NCI-H2227 treated with DMSO at 0.1 percent for 48 hours (cell line): Measurements from ENCODE around the gene HSD17B13.
A peak's percentile ranks its signal among the peaks of the same experiment; 100 is the strongest.
"Not testable (repeated sequence)": the region's sequence is repeated elsewhere in the genome, so short reads cannot be mapped to it uniquely, and the experiment has no call there.

Experiments
- DNase-seq: peaks from one replicate; lab custom pipeline; 2025; lab: John Stamatoyannopoulos, UW

The HSD17B13 gene, protein sequence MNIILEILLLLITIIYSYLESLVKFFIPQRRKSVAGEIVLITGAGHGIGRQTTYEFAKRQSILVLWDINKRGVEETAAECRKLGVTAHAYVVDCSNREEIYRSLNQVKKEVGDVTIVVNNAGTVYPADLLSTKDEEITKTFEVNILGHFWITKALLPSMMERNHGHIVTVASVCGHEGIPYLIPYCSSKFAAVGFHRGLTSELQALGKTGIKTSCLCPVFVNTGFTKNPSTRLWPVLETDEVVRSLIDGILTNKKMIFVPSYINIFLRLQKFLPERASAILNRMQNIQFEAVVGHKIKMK

DNA sequence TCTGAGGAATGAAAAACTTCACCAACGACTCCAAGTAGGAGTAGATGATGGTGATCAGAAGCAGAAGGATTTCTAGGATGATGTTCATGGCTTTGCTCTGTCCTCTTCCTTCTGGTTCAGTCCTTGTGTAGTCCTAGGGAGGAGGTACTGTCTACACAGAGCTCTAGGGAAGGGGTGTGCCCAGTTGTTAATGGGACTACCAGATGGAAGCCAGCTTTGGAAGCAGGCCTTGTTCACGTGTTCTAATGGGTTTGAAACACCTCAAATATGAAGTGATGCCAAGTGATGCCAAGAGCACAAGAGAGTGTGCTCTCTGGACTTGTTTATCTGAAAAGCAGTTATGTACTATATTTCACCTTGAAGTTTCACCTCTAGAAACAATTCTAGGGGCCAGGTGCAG lies at the start of gene HSD17B13:
Gene HSD17B13, minus strand, starts transcription at position 129 of the 400 bp plus-strand sequence. Its CDS starts 41 bp downstream, at position 88.
- DNase-seq: peak; percentile 1

DNA sequence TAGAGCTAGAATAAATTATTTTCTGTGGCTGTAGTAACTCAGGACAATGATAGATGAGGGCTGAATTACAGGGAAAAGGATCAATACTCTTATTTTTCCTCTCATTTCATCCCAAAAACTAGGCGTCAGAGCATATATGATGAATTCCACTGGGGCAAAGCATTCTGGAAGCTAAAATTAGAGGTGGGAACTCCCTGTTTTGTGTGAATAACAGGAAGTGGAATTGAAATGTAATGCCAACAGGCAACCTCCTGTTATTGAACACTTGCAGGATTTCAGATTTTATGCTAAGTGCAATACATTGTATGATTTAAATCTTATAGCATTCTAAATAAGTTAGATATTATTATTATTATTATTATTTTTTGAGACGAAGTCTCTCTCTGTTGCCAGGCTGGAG lies 47.4 kb upstream of the HSD17B13 start:
- DNase-seq: no peak

DNA sequence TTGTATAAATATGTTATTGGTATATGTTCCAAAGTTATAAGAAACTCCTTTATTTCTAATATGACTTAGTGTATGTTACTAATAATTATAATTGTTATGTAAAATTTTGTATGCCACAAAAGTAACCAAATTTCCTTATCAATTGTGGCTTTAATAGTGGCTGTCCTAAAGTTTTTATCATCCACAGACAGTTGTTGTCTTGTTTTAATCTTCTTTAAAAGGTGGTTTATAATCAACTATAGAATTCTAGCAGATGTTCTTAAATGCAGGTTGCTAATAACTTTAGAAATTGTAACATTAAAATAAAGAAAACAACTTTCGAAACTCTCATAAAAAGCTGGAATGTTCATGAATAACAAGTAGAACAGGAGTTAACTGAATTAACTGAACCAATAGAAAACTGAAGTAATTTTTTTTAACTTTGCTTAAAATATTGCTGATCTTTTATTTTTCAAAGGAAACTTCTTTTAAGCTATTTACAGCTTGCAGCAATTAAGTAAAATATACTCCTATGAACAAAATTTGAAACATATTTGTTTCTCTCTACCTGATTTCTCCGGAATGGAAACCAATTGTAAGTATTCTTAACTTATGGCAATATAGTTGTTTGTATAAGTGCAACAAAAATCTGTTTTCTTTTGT lies 44.0 kb upstream of the HSD17B13 start:
- DNase-seq: no peak

DNA sequence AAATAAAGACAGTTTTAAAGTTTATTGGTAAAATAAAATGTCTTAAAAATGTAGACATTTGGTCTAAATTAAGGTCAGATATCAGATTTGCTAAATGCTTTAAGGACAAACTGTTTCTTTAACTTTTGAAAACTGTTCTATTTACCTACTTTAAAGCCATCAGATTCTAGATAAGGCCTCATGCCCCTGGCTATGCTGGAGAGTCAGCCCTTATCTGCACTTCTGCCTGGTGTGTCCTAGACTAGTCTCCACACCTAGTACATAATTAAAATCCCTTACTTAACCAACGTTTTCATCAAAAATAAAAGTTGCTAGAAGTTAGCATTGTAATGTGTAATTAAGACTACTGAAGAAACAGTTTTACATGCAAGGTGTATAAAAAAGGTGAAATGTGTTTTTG lies 42.7 kb upstream of the HSD17B13 start:
- no peak for DNase-seq

DNA sequence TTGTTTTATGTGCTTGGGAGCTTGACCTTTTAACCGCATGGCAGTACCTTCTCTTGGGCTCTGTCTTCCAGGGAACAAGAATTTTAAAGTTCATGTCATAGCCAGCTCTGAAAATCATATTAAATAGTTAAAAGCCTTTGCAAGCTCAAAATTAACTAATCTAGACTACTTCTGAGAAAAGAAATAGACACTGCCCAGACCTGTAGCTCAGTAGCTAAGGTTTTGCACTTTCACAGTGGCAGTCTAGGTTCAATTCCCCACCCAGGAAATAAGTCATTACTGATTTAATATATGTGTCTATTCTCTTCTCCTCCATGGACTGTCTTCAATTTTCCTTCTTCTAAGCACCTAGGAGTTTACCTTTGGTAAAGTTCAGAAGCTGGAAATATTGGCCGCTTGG lies 40.9 kb upstream of the HSD17B13 start:
- DNase-seq: no peak

DNA sequence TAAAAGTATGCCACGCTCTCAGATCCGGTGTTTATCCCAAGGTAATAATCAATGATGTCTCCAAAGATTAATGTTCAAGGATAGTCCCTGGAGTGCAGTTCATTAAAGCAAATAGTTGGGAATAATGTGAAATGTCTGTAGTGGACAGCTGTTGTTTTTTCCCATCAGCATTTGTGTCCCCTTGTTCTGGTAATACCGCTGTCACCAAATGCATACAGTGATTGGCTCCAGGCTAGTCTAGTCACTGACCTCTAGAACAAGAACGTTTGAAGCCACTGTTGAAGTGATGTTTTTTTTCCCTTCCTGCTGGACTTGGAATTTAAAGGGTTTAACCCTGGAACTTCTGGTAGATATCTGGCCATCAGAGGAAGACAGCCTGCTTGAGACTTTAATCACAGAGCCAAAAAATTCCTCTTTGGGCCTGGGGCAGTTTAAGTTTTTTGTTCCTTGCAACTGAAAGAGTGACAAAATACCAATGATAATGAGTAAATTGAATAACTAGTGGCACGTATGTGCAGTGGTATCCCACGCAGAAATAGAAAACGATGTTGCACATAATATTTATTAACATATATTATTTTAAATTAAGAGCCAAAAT lies 37.8 kb upstream of the HSD17B13 start:
- DNase-seq: no peak

DNA sequence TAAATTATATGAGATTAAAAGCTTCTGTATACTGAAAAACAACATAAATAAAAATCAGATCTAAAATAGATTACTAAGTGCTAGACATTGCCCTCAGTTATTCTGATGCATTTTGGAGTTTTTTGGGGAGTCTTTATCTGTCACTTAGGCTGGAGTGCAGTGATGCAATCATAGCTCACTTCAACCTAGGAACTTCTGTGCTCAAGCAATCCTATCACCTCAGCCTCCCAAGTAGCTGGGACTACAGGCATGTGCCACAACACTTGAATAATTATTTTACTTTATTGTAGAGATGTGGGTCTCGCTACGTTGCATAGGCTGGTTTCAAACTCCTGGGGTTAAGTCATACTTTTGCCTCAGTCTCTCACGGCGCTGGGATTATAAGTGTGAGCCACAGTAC lies 36.6 kb upstream of the HSD17B13 start:
- DNase-seq: no peak

DNA sequence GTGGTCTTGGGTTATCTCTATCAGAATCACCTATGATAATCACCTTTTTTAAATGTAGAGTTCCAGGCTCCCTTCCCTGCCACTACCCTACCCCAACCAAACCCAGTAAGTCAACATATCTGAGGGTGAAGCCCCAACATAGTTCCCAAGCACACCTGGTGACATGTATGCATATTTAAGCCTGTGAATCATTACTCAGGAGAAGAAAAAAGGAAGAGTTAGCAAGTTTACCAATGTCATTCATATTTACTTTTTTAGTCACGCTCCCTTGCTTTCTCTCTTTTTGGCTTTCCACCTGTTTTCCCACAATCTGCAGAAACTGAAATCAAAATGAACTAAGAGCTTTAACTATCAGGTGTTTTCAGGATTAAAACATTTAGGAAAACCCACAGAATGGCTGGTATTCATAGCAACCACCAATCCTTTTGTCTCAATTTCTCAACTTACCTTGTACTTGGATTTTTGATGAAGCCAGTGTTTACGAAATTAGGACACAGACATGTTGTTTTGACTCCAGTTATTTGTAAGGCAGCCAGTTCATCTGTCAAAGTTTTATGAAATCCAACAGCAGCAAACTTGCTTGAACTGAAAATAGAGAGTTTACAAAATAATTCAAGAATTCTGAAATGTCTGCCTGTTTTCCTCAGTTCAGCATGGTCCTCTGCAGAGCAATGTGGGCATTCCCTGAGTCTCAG lies 34.3 kb upstream of the HSD17B13 start:
- no peak for DNase-seq

DNA sequence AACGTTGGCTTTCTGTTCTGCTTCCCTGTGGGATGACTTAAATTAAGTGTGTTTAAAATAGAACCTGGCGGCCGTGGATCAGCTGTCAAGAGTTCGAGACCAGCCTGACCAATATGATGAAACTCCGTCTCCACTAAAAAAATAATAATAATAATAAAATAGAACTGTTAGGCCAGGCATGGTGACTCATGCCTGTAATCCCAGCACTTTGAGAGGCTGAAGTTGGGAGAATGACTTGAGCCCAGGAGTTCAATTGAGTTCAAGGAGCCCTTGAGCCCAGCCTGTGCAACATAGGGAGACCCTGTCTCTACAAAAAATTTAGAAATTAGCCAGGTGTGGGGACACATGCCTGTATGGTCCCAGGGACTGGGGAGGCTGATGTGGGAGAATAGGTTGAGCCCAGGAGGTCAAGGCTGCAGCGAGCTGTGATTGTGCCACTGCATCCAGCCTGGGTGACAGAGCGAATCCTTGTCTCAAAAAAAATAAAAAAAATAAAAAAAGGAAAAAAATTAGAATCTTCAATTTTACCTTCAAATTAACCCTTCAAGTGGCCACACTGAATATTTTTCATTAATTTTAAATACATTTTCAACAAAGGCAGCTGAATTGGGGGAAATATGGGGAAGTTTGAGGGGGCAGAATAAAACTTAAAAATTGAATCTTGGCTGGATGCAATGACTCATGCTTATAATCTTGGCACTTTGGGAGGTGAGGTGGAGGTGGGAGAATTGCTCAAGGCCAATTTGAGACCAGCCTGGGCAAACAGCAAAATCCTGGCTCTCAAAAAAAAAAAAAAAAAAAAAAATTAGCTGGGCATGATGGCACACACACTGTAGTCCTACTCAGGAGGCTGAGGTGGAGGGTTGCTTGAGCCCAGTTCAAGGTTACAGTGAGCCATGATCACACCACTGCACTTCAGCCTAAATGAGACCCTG lies 31.8 kb upstream of the HSD17B13 start:
- no peak for DNase-seq

DNA sequence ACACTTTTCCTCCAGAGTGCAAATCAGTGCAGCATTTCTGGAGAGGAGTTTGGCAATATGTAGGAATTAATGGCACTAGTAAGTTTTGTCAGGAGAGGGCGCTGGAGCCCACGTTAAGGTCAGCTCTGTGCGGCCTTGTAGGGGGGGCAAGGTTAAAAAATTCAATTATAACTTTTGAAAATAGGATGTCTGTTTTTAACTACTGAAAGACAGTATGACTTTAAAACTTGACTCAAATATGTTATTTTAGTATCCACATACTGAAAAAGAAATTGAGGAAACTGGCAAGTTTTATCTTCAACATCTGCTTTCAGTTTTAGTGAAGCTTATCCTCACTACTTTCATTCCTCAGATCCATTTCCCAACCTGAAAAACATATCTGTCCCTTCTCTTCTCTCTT lies 30.9 kb upstream of the HSD17B13 start:
- DNase-seq: no peak

DNA sequence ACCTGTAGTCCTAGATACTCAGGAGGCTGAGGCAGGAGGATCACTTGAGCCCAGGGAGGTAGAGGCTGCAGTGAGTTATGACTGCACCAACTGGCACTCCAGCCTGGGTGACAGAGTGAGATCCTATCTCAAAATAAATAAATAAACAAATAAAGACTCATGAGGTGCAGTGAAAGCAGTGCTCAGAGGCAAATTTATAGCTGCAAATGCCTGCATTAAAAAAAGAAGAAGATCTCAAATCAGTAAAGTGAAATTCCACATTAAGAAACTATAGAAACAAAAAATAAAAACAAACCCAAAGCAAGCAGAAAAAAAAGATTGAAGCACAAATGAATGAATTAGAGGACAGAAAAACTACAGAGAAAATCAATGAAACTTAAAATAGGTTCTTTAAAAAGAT lies 22.5 kb upstream of the HSD17B13 start:
- DNase-seq: no peak

DNA sequence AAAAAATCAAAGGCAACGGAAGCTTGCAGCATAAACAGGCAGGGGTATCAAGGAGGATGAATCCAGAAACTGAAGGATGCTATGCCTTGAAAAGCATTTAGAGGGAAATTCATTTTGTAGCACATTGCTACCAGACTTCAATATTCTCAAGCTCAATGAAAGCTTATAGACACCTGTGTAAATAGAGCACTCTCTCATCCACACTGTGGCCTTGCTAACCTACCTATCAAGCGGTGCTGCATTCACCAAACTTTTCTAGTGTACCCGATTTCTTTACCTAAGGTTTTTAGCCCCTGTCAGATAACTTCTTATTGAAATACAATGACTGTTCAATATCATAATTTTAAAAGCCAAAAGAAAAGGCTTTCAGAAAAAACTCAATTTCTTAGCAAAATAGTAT lies 20.2 kb upstream of the HSD17B13 start:
- DNase-seq: no peak

DNA sequence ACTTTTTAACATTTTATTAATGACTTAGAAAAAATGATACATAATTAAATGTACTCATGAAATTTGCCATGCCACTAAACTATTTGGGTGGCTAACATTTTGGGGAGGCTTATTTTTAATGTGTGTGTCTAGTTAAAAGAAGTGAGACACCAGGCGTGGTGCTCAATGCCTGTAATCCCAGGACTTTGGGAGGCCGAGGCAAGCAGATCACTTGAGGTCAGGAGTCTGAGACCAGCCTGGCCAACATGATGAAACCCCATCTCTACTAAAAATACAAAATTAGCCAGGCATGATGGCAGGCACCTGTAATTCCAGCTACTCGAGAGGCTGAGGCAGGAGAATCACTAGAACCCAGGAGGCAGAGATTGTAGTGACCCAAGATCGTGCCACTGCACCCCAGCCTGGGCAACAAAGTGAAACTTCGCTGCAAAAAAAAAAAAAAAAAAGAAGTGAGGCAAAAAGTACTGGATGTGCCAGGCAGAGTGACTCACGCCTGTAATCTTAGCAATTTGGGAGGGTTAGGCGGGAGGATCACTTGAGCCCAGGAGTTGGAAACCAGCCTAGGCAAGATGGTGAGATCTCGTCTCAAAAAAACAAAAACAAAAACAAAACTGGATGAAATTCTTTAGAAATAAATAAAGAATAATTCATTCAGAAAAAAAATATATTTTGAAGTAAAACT lies 19.4 kb upstream of the HSD17B13 start:
- DNase-seq: not testable (repeated sequence)

DNA sequence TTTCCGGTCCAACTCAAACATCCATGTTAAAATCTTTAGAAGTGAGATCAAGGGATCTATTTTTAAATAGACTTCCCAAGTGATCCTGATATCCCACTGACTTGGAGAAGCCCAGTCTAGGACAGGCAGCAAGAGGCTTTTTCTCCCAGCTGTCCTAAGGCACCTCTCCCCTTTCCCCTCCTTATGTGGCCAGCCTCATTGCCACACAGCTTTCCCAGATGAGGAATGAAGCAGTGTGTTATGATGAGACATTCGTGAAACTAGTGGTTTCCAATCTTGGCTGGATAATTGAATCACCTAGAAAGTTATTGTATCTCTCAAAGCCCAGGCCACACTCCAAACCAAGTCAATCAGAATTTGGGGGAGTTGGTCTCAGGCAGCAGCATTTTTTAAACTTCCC lies 16.8 kb upstream of the HSD17B13 start:
- no peak for DNase-seq

DNA sequence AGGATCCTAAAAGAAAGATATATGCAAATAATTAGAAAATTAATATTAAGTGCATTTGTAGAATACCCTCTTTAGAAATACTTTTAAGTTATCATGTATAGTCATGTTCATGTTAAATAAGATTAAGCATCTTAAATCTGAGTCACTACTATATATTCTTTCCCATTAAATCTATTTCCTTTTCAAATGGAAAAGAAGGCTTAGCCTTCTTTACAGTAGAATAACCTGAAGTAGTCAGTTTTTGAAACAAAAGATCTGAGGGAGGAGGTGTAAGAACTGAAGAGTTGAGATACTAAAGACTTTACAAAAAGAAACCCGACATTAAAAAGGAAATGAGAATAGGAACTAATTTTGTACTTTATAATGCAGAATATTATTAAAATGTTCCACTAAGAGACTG lies 14.7 kb upstream of the HSD17B13 start:
- DNase-seq: no peak

DNA sequence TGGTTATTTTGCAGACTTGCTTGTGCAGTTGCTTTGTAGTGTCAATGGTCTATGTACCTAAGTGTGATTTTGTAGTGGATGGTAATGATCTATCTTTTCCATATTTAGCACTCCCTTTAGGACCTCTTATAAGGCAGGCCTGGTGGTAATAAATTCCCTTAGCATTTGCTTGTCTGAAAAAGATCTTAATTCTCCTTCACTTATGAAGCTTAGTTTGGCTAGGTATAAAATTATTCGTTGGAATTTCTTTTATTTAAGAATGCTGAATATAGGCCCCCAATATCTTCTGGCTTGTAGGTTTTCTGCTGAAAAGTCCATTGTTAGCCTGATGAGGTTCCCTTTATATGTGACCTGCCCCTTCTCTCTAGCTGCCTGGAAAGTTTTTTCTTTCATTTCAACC lies 10.6 kb upstream of the HSD17B13 start:
- no peak for DNase-seq

DNA sequence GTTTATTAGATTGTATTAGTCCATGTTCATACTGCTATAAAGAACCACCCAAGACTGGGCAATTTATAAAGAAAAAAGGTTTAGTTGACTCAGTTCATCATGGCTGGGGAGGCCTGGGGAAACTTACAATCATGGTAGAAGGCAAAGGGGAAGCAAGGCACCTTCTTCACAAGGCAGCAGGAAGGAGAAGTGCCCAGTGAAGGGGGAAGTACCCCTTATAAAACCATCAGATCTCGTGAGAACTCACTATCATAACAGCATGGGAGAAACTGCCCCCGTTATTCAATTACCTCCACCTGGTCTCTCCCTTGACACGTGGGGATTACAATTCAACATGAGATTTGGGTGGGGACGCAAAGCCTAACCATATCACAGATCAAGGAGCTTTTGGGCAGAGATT lies 8.1 kb upstream of the HSD17B13 start:
- DNase-seq: no peak

DNA sequence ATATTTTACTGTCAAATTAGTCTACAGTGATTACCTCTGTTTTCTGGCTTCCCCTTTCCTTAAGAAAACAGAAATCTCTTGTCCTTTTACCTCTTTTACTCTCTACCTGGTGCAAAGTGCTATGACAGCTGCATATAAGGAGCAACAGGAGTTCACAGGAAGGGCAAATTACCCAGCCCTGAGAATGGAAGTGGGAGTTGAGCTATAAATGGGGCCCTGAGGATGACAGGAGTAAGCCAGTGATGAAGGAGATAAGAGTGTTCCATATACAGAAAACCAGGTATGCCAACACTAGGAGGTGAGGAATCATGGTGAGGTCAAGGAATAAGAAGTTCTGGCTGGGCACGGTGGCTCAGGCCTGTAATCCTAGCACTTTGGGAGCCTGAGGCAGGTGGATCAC lies 4.5 kb upstream of the HSD17B13 start:
- DNase-seq: no peak

DNA sequence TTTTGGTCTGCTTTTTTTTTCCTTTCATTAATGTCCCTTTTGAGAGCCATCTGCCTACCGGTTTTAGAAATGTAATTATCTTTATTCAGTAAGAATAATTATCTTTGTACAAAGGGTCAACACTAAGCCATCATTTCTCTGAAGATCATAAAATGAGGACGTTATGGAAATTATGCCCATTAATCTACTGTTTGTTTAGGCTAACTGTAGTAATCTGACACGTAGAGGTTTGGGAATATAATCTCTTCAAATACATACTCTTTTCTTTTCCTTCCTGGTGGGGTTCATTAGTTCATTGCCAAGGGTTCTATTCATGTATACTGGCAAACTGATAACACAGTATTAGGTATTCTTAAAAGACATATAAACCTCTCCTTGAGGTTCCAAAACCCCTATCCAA lies 3.8 kb upstream of the HSD17B13 start:
- DNase-seq: no peak

DNA sequence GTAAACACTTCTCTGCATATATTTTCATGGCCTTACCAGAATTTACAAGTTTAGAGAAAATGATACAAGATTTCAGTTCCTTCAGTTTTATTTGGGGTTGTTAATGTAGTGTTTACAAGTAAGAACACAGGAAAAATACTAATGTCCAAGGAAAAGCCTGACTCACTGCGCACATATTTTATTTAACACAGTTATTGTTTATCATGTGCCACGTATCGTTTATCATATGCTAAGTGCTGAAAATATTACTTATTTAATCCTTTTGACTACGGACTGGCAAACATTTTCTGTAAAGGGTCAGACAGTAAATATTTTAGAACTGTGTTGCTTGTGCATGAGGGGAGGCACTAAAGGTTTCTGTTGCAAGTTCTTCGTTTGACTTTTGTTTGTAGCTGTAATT lies 794 bp downstream of the HSD17B13 start:
- DNase-seq: no peak

DNA sequence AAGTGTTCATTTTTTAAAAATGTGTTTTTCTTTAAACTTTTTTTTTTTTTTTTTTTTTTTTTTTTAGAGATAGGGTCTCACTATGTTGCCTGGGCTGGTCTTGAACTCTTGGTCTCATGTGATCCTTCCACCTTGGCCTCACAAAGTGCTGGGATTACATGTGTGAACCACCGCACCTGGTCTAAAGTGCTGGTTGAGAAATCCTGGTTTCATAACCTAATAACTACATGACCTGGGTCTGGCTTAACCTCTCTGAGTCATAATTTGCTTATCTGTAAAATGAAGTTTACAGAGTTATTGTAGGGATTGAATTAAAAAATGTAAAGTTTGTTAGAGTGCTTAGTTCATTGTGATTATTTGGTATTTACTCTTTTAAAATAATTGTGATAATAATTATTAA lies 5.2 kb downstream of the HSD17B13 start:
- no peak for DNase-seq
